ENCODE measurements around the gene APOL4. TPM values are rescaled to one million over a fixed set of nuclear protein-coding genes. Genes with fewer than 3 reads are reported as not detected.

The APOL4 gene
- total and polyA plus RNA-seq, 4 donors = 5.9 to 15.9 (median 9.1) TPM

GRCh38 chr22:36152088-36152487 lies 49.5 kb downstream of the APOL4 start:
- Histone ChIP-seq H3K4me3 (no peak overlapping the region), H3K27ac (ENCODE audit: low read depth in 1 of 2, low read length in 1 of 2) (no peak overlapping the region), H3K27me3 (ENCODE audit: control insufficient read depth in 3 of 3, insufficient read depth in 3 of 3, low read length in 2 of 3) (no peaks in the 10 kb centered on the region), H3K4me1 (ENCODE audit: control insufficient read depth in 5 of 5, insufficient read depth in 5 of 5, low read length in 5 of 5) (peaks cover 3 to 42% (median 33%) of the 10 kb centered on the region in 5 donors), H3K36me3 (ENCODE audit: control insufficient read depth in 4 of 4, insufficient read depth in 4 of 4, low read length in 4 of 4) (peaks cover 0 to 15% (median 1%) of the 10 kb centered on the region in 4 donors), H3K9me3 (ENCODE audit: control insufficient read depth in 4 of 4, insufficient read depth in 3 of 4, low read length in 3 of 4) (no peaks in the 10 kb centered on the region), H3K9ac (ENCODE audit: insufficient read depth in 1 of 2, low read length in 2 of 2) (no peak overlapping the region)
- DNase-seq (no peak), ATAC-seq (ENCODE audit: insufficient read depth, low FRiP score) (no peak)
- TF ChIP-seq CTCF (IDR thresholded peaks at IDR 0.05; ENCODE audit: control extremely low read depth, extremely low read depth) = no peak
- WGBS, 2 donors = 63 to 76% methylated on average over 3 of the region's 3 CpGs

DNA sequence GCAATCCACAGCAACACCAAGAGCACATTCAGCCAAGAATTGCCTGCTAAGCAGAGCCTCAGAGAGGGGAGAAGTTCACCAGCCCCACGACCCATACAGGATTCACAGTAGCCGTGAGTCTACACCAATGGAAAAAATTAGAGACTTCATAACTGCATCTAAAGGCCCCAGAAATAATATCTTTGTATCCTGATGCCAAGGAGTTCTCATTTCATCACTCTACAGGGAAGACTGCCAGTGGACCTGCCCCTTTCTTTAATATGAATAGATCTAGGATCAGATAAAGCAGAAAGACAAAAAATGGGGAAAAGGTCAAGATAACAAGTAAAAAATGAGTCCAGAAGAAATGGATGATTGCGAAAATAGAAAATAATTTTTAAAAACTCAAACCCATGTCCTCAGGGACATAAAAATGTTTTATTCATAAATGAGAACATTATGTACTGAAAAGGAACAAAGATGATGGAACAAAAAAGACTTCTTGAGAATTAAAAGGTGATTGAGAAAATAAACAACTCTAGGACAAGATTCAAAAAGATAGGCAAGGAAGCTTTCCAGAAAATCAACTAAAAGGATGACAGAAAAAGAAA lies 50.5 kb downstream of the APOL4 start:
- Histone ChIP-seq H3K4me1 (ENCODE audit: control insufficient read depth in 5 of 5, insufficient read depth in 5 of 5, low read length in 5 of 5) (peaks cover 3 to 32% (median 26%) of the 10 kb centered on the region in 5 donors), H3K27ac (ENCODE audit: low read depth in 1 of 2, low read length in 1 of 2) (peak overlapping the region in 1 of 2 donors; percentile 57), H3K4me3 (no peak overlapping the region), H3K9me3 (ENCODE audit: control insufficient read depth in 4 of 4, insufficient read depth in 3 of 4, low read length in 3 of 4) (no peaks in the 10 kb centered on the region), H3K27me3 (ENCODE audit: control insufficient read depth in 3 of 3, insufficient read depth in 3 of 3, low read length in 2 of 3) (no peaks in the 10 kb centered on the region), H3K9ac (ENCODE audit: insufficient read depth in 1 of 2, low read length in 2 of 2) (no peak overlapping the region), H3K36me3 (ENCODE audit: control insufficient read depth in 4 of 4, insufficient read depth in 4 of 4, low read length in 4 of 4) (peaks cover 0 to 18% (median 1%) of the 10 kb centered on the region in 4 donors)
- TF ChIP-seq CTCF (IDR thresholded peaks at IDR 0.05; ENCODE audit: control extremely low read depth, extremely low read depth) = no peak
- DNase-seq (no peak), ATAC-seq (ENCODE audit: insufficient read depth, low FRiP score) (no peak)
- WGBS, 2 donors = 65 to 84% methylated on average over 3 of the region's 3 CpGs

DNA sequence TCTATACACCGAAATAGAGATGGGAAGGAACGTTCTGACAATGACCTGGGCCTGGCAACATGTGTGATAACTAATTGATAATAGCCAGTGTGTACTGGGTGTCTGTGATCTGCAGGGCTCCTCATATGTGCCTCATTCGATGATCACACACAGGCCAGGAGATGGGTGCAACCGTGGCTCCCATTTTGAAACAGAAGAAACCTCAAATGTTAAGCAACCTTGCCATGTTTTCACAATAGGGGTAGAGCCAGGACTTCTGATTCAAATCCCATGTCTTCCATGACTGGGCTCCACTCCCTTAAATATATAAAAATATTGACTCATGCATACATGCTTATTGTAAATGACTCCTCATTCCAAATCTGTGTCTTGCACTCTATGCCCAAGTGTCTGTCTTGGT lies 52.2 kb downstream of the APOL4 start:
- Histone ChIP-seq H3K36me3 (ENCODE audit: control insufficient read depth in 4 of 4, insufficient read depth in 4 of 4, low read length in 4 of 4) (peaks cover 0 to 18% (median 1%) of the 10 kb centered on the region in 4 donors), H3K27me3 (ENCODE audit: control insufficient read depth in 3 of 3, insufficient read depth in 3 of 3, low read length in 2 of 3) (no peaks in the 10 kb centered on the region), H3K4me1 (ENCODE audit: control insufficient read depth in 5 of 5, insufficient read depth in 5 of 5, low read length in 5 of 5) (peaks cover 3 to 21% (median 13%) of the 10 kb centered on the region in 5 donors), H3K4me3 (no peak overlapping the region), H3K9ac (ENCODE audit: insufficient read depth in 1 of 2, low read length in 2 of 2) (no peak overlapping the region), H3K27ac (ENCODE audit: low read depth in 1 of 2, low read length in 1 of 2) (peak overlapping the region in 1 of 2 donors; percentile 9), H3K9me3 (ENCODE audit: control insufficient read depth in 4 of 4, insufficient read depth in 3 of 4, low read length in 3 of 4) (no peaks in the 10 kb centered on the region)
- DNase-seq (no peak), ATAC-seq (ENCODE audit: insufficient read depth, low FRiP score) (no peak)
- 60 to 64% methylated on average over 4 of the region's 4 CpGs for WGBS, 2 donors
- no peak for TF ChIP-seq CTCF (IDR thresholded peaks at IDR 0.05; ENCODE audit: control extremely low read depth, extremely low read depth)

- WGBS, 2 donors = 86 to 89% methylated on average over 6 to 8 of the region's 8 CpGs
- no peak overlapping the region for H3K27ac ChIP-seq (ENCODE audit: low read depth in 1 of 2, low read length in 1 of 2)
- H3K9me3 ChIP-seq (ENCODE audit: control insufficient read depth in 4 of 4, insufficient read depth in 3 of 4, low read length in 3 of 4) = no peaks in the 10 kb centered on the region
Measured at GRCh38 chr22:36148411-36148810, 53.2 kb downstream of the APOL4 start.

More at GRCh38 chr22:36148411-36148810, 53.2 kb downstream of the APOL4 start:
- ATAC-seq (ENCODE audit: insufficient read depth, low FRiP score) = no peak
- Histone ChIP-seq H3K27me3 (ENCODE audit: control insufficient read depth in 3 of 3, insufficient read depth in 3 of 3, low read length in 2 of 3) (no peaks in the 10 kb centered on the region), H3K36me3 (ENCODE audit: control insufficient read depth in 4 of 4, insufficient read depth in 4 of 4, low read length in 4 of 4) (peaks cover 0 to 23% (median 3%) of the 10 kb centered on the region in 4 donors), H3K9ac (ENCODE audit: insufficient read depth in 1 of 2, low read length in 2 of 2) (no peak overlapping the region), H3K4me3 (no peak overlapping the region), H3K4me1 (ENCODE audit: control insufficient read depth in 5 of 5, insufficient read depth in 5 of 5, low read length in 5 of 5) (peaks cover under 1 to 21% (median 3%) of the 10 kb centered on the region in 5 donors)
- no peak for TF ChIP-seq CTCF (IDR thresholded peaks at IDR 0.05; ENCODE audit: control extremely low read depth, extremely low read depth)
- DNase-seq = no peak
